GM12878 (cell line): Measurements from ENCODE around the gene AHNAK. TPM values are rescaled to one million over a fixed set of nuclear protein-coding genes. Genes with fewer than 3 reads are reported as not detected.

Source experiments
- ATAC-seq: fragments of 200-7000 bp; cut with Tn5 transposase; 3 replicates; pipeline ENCODE4 v1.9.1; 2020; ENCODE audit warnings: mild to moderate bottlenecking, moderate library complexity
- BruUV-seq: library from RNA; stranded (reverse); fragments of 400-500 nt; replicated peaks from 2 replicates; lab custom pipeline; 2021; lab: Mats Ljungman, UMichigan
- CTCF ChIA-PET: fragments of 300-600 bp; sonication (Branson Sonifier 250); formaldehyde crosslinking; extraction: SDS; loops from one replicate; lab custom pipeline; 2021; ENCODE audit warnings: inconsistent platforms; lab: Yijun Ruan, JAX
- POLR2A ChIA-PET: fragments of 350-600 bp; formaldehyde crosslinking; extraction: SDS; loops from one replicate; lab custom pipeline; 2021; ENCODE audit warnings: inconsistent platforms; lab: Charles Lee
- RAD21 ChIA-PET: fragments of 300-600 bp; sonication (Branson Sonifier 250); formaldehyde crosslinking; loops from one replicate; lab custom pipeline; 2023; ENCODE audit warnings: antibody characterized with exemption; ENCODE audit not compliant: unreplicated experiment; lab: Charles Lee
- SMC1A ChIA-PET: fragments of 300-600 bp; sonication (Branson Sonifier 250); formaldehyde crosslinking; loops from one replicate; lab custom pipeline; 2023; ENCODE audit not compliant: unreplicated experiment, uncharacterized antibody; lab: Charles Lee
- DNase-seq: peaks from one replicate; pipeline ENCODE4 v3.0.0-alpha.2; 2011; ENCODE audit warnings: low read depth, low spot score
- FAIRE-seq: peaks from 3 replicates; lab custom pipeline; 2011; peaks lifted over from hg19 to GRCh38; lab: Jason Lieb, UNC
- H2AFZ ChIP-seq: 2 replicates; pipeline ENCODE4 v1.6.0; 2011; ENCODE audit warnings: low read depth, low read length, control low read depth; ENCODE audit not compliant: control insufficient read depth
- H3K27ac ChIP-seq: 2 replicates; pipeline ENCODE4 v1.5.1; 2011; ENCODE audit warnings: control low read depth; ENCODE audit not compliant: control insufficient read depth, insufficient read depth
- H3K27me3 ChIP-seq, 2 experiments: replicated peaks in 1 of 2; 2 replicates each; pipeline versions ENCODE4 v1.6.0 to v1.6.1; 2011; ENCODE audit warnings: low read length in 1 of 2; ENCODE audit not compliant: control insufficient read depth in 2 of 2, insufficient read depth in 2 of 2
- H3K36me3 ChIP-seq, 2 experiments: 2 replicates each; pipeline ENCODE4 v1.5.1; 2011; ENCODE audit warnings: low read length in 1 of 2; ENCODE audit not compliant: control insufficient read depth in 2 of 2, insufficient read depth in 2 of 2
- H3K4me1 ChIP-seq: 2 replicates; pipeline ENCODE4 v1.6.1; 2011; ENCODE audit warnings: mild to moderate bottlenecking, low read length, moderate library complexity, mixed read lengths; ENCODE audit not compliant: control insufficient read depth, insufficient read depth
- H3K4me2 ChIP-seq: 2 replicates; pipeline ENCODE4 v1.6.0; 2011; ENCODE audit warnings: control low read depth; ENCODE audit not compliant: control insufficient read depth, insufficient read depth
- H3K4me3 ChIP-seq: fragments of 200-600 bp; sonication (generic); 2 replicates; pipeline ENCODE4 v1.5.1; 2016
- H3K79me2 ChIP-seq: 2 replicates; pipeline ENCODE4 v1.6.0; 2011; ENCODE audit warnings: low read length; ENCODE audit not compliant: control insufficient read depth, insufficient read depth
- H3K9ac ChIP-seq: 2 replicates; pipeline ENCODE4 v1.8.0; 2011; ENCODE audit warnings: low read length, control low read depth, mixed read lengths; ENCODE audit not compliant: control insufficient read depth, insufficient read depth
- H3K9me3 ChIP-seq: replicated peaks from 3 replicates; pipeline ENCODE4 v1.5.1; 2011; ENCODE audit warnings: mild to moderate bottlenecking, low read length; ENCODE audit not compliant: control insufficient read depth, insufficient read depth
- H4K20me1 ChIP-seq: 2 replicates; pipeline ENCODE4 v1.6.0; 2011; ENCODE audit not compliant: control insufficient read depth, insufficient read depth
- CBFB ChIP-seq: IDR thresholded peaks from 2 replicates; pipeline ENCODE4 v1.6.1; 2016; ENCODE audit warnings: antibody characterized with exemption, low read depth
- EGR1 ChIP-seq, 2 experiments: IDR thresholded peaks; 1 replicate in 1 of 2; 2 replicates in 1 of 2; pipeline ENCODE4 v1.6.1; 2011 to 2012; ENCODE audit warnings: low read depth in 2 of 2, low read length in 2 of 2, borderline replicate concordance in 1 of 2, mild to moderate bottlenecking in 1 of 2, moderate library complexity in 1 of 2
- FOS ChIP-seq: IDR thresholded peaks from 3 replicates; pipeline ENCODE4 v1.6.1; 2011; ENCODE audit warnings: borderline replicate concordance; ENCODE audit not compliant: insufficient read length; ENCODE audit errors: extremely low read depth
- IKZF1 ChIP-seq: fragments of 450-650 bp; conservative IDR thresholded peaks from 2 replicates; pipeline ENCODE4 v1.6.1; 2017; ENCODE audit warnings: antibody characterized with exemption, mild to moderate bottlenecking
- IKZF2 ChIP-seq, 2 experiments: fragments of 450-650 bp; IDR thresholded peaks; 2 replicates each; pipeline ENCODE4 v1.6.1; 2017; ENCODE audit warnings: mild to moderate bottlenecking in 2 of 2, moderate library complexity in 2 of 2
- NFIC ChIP-seq: IDR thresholded peaks from 2 replicates; pipeline ENCODE4 v1.6.1; 2012; ENCODE audit warnings: low read depth, mild to moderate bottlenecking, inconsistent platforms, low read length, moderate library complexity
- RAD21 ChIP-seq: IDR thresholded peaks from 2 replicates; pipeline ENCODE4 v1.6.1; 2011; ENCODE audit warnings: mild to moderate bottlenecking, low read depth, low read length, moderate library complexity; ENCODE audit not compliant: insufficient read depth
- SIX5 ChIP-seq: IDR thresholded peaks from 2 replicates; pipeline ENCODE4 v1.6.1; 2011; ENCODE audit warnings: mild to moderate bottlenecking, low read depth, low read length, moderate library complexity; ENCODE audit not compliant: severe bottlenecking
- SPI1 ChIP-seq: IDR thresholded peaks from 2 replicates; pipeline ENCODE4 v1.6.1; 2011; ENCODE audit warnings: low read depth, mild to moderate bottlenecking, low read length, moderate library complexity, borderline replicate concordance; ENCODE audit not compliant: insufficient read depth
- WGBS: methylation state at CpG from one replicate; pipeline ENCODE4 v1.1.6; 2016; ENCODE audit warnings: low lambda C conversion rate; ENCODE audit not compliant: insufficient replicate concordance, insufficient coverage; ENCODE audit errors: missing lambda C conversion rate; 5-methylcytosine and 5-hydroxymethylcytosine counted together
- in situ Hi-C: fragments of 300-500 bp; cut with MboI; formaldehyde crosslinking; loops from 9 replicates; pipeline ENCODE4 v1.14.3; 2018; ENCODE audit warnings: mixed read lengths
- intact Hi-C: fragments of 100-400 bp; cut with micrococcal nuclease; formaldehyde crosslinking; loops from one replicate; pipeline ENCODE4 v1.14.2; 2022; ENCODE audit not compliant: unreplicated experiment
- polyA plus RNA-seq, 11 experiments: library from polyadenylated mRNA; depleted of rRNA in 4 of 11; unstranded in 6 of 11; stranded (reverse) in 5 of 11; fragments of >200 nt; fragmentation: Nextera tagmentation in 4 of 11; fragmentation: Illumina TruSeq in 1 of 11; extraction: Ambion mirVana in 4 of 11; extraction: Trizol in 1 of 11; gene quantifications; 1 replicate in 1 of 11; 2 replicates in 10 of 11; pipeline versions ENCODE4 v1.2.1 to v1.2.3, GENCODE V29; 2011 to 2016; ENCODE audit warnings: inconsistent platforms in 2 of 11, missing spikeins in 2 of 11, low read depth in 1 of 11
- total RNA-seq, 4 experiments: library from RNA; depleted of rRNA in 3 of 4; stranded (reverse); fragments of >200 nt in 3 of 4; fragmentation: Illumina TruSeq in 1 of 4; extraction: Trizol in 1 of 4; gene quantifications; 2 replicates each; pipeline versions ENCODE4 v1.2.1 to v1.2.3, GENCODE V29; 2013 to 2021
- TF ChIP-seq, protein P1 (sequence below): IDR thresholded peaks from 2 replicates; pipeline ENCODE4 v1.6.1; 2011; ENCODE audit warnings: borderline replicate concordance, low read depth, mild to moderate bottlenecking, moderate library complexity, low read length; ENCODE audit not compliant: insufficient read depth, poor library complexity, severe bottlenecking
- TF ChIP-seq, protein P2 (sequence below): fragments of 450-650 bp; IDR thresholded peaks from 2 replicates; pipeline ENCODE4 v1.6.1; 2017; ENCODE audit warnings: low read depth, mild to moderate bottlenecking, moderate library complexity
- TF ChIP-seq, protein P3 (sequence below): fragments of 450-650 bp; IDR thresholded peaks from 2 replicates; pipeline ENCODE4 v1.6.1; 2017; ENCODE audit warnings: mild to moderate bottlenecking, moderate library complexity
- TF ChIP-seq, protein P4 (sequence below): fragments of 150-350 bp; IDR thresholded peaks from 2 replicates; pipeline ENCODE4 v1.6.1; 2014; ENCODE audit warnings: mild to moderate bottlenecking, low read depth, low read length

AHNAK gene
- total and polyA plus RNA-seq, 10 of the 15 experiments (the other 5 are each of a cell fraction or from before 2014, with no cell fraction given) = 0.76 to 90.3 (median 19.4) TPM

DNA sequence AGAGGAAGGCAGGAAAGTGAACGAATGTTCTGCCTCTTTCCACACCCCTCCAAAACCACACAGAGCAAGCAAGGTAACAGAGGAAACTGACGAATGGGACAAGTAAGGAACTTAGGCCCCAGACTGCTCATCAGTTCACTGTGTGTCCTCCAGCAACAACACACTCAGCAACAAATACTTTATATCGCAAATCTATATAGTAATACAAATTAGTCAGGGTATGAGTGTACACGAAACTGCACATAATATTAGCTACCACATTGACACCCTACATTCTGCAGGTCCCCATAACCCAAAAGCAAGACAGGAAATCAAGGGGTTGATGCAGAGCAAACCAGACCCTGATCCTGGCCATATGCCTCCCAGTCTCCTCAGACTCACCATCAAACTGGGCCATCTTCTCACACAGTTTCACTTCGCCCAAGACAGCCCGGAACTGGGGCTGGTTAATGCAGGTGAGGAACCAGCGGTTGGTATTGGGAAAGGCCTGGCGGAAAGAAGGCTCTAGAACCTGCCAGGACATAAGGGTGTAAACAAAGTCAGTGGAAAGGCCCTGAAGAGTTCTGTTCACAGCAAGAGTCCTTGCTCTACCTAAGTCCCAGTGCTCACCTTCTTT, 20.5 kb upstream of the AHNAK start:
- CTCF ChIA-PET = interaction anchor here (0.6 to 5.7 kb wide), 7 partner anchors 10 to 187 kb away, joined by 3 to 42 read pairs (median 10); partner anchors contain the start of gene TUT1
- intact Hi-C loops = no loop called here
- TF ChIP-seq NFIC (no peak), SPI1 (peak; percentile 76), IKZF2 (IDR thresholded peaks at IDR 0.05) (peak; percentile 56 to 64; a peak in 3 of 4 replicates), EGR1 (IDR thresholded peaks at IDR 0.05; ENCODE audit: borderline replicate concordance in 1 of 2, low read depth in 2 of 2, low read length in 2 of 2) (no peak), CBFB (no peak), IKZF1 (peak; percentile 56), RAD21 (no peak), FOS (no peak), SIX5 (no peak)
- TF ChIP-seq, protein P1, sequence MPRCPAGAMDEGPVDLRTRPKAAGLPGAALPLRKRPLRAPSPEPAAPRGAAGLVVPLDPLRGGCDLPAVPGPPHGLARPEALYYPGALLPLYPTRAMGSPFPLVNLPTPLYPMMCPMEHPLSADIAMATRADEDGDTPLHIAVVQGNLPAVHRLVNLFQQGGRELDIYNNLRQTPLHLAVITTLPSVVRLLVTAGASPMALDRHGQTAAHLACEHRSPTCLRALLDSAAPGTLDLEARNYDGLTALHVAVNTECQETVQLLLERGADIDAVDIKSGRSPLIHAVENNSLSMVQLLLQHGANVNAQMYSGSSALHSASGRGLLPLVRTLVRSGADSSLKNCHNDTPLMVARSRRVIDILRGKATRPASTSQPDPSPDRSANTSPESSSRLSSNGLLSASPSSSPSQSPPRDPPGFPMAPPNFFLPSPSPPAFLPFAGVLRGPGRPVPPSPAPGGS = peak; percentile 73
- TF ChIP-seq, protein P2, sequence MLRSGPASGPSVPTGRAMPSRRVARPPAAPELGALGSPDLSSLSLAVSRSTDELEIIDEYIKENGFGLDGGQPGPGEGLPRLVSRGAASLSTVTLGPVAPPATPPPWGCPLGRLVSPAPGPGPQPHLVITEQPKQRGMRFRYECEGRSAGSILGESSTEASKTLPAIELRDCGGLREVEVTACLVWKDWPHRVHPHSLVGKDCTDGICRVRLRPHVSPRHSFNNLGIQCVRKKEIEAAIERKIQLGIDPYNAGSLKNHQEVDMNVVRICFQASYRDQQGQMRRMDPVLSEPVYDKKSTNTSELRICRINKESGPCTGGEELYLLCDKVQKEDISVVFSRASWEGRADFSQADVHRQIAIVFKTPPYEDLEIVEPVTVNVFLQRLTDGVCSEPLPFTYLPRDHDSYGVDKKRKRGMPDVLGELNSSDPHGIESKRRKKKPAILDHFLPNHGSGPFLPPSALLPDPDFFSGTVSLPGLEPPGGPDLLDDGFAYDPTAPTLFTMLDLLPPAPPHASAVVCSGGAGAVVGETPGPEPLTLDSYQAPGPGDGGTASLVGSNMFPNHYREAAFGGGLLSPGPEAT = no peak
- TF ChIP-seq, protein P3, sequence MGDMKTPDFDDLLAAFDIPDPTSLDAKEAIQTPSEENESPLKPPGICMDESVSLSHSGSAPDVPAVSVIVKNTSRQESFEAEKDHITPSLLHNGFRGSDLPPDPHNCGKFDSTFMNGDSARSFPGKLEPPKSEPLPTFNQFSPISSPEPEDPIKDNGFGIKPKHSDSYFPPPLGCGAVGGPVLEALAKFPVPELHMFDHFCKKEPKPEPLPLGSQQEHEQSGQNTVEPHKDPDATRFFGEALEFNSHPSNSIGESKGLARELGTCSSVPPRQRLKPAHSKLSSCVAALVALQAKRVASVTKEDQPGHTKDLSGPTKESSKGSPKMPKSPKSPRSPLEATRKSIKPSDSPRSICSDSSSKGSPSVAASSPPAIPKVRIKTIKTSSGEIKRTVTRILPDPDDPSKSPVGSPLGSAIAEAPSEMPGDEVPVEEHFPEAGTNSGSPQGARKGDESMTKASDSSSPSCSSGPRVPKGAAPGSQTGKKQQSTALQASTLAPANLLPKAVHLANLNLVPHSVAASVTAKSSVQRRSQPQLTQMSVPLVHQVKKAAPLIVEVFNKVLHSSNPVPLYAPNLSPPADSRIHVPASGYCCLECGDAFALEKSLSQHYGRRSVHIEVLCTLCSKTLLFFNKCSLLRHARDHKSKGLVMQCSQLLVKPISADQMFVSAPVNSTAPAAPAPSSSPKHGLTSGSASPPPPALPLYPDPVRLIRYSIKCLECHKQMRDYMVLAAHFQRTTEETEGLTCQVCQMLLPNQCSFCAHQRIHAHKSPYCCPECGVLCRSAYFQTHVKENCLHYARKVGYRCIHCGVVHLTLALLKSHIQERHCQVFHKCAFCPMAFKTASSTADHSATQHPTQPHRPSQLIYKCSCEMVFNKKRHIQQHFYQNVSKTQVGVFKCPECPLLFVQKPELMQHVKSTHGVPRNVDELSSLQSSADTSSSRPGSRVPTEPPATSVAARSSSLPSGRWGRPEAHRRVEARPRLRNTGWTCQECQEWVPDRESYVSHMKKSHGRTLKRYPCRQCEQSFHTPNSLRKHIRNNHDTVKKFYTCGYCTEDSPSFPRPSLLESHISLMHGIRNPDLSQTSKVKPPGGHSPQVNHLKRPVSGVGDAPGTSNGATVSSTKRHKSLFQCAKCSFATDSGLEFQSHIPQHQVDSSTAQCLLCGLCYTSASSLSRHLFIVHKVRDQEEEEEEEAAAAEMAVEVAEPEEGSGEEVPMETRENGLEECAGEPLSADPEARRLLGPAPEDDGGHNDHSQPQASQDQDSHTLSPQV = no peak
- TF ChIP-seq, protein P4, sequence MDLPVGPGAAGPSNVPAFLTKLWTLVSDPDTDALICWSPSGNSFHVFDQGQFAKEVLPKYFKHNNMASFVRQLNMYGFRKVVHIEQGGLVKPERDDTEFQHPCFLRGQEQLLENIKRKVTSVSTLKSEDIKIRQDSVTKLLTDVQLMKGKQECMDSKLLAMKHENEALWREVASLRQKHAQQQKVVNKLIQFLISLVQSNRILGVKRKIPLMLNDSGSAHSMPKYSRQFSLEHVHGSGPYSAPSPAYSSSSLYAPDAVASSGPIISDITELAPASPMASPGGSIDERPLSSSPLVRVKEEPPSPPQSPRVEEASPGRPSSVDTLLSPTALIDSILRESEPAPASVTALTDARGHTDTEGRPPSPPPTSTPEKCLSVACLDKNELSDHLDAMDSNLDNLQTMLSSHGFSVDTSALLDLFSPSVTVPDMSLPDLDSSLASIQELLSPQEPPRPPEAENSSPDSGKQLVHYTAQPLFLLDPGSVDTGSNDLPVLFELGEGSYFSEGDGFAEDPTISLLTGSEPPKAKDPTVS = peak; percentile 82; the same call in 1 of the 2 replicates

More for the DNA sequence above, 20.5 kb upstream of the AHNAK start:
- no TSS peak for BruUV-seq
- FAIRE-seq = no peak
- 49% methylated on average over 8 of the region's 8 CpGs for WGBS
- RAD21 ChIA-PET = interaction anchor here (1.0 to 3.6 kb wide), 5 partner anchors 9 to 172 kb away, joined by 3 to 22 read pairs (median 9); no protein-coding TSS in a partner anchor
- no peaks in the 10 kb centered on the region for H3K9me3 ChIP-seq
- no peak overlapping the region for H3K4me3 ChIP-seq
- in situ Hi-C loops = no loop called here
- H3K27ac ChIP-seq = peak overlapping the region; percentile 8
- ATAC-seq = peak; percentile 79
- H3K9ac ChIP-seq = no peak overlapping the region
- POLR2A ChIA-PET = interaction anchor here (0.7 to 2.0 kb wide), 6 partner anchors 10 to 131 kb away, joined by 3 to 9 read pairs (median 4); partner anchors contain the start of gene TUT1
- peaks cover 4% of the 10 kb centered on the region; the same call in 1 of the 2 replicates for H4K20me1 ChIP-seq
- peak overlapping the region; percentile 6; the same call in 1 of the 2 replicates for H3K4me2 ChIP-seq
- H3K27me3 ChIP-seq = no peaks in the 10 kb centered on the region
- SMC1A ChIA-PET = interaction anchor here (0.8 to 3.3 kb wide), 6 partner anchors 12 to 142 kb away, joined by 3 to 18 read pairs (median 3); no protein-coding TSS in a partner anchor
- H3K4me1 ChIP-seq = peaks cover 22% of the 10 kb centered on the region
- peaks cover 58% of the 10 kb centered on the region for H3K79me2 ChIP-seq
- DNase-seq = no peak
- peaks cover 10 to 61% of the 10 kb centered on the region in 2 experiments for H3K36me3 ChIP-seq
- H2AFZ ChIP-seq = no peak overlapping the region
